Colonic mucosa (tissue), 4 donors: ENCODE results near the gene PLEKHM1. TPM values are rescaled to one million over a fixed set of nuclear protein-coding genes. Genes with fewer than 3 reads are reported as not detected.
A peak's percentile ranks its signal among the peaks of the same experiment; 100 is the strongest.

Experiments
- DNase-seq: peaks from one replicate; pipeline ENCODE4 v3.0.0-alpha.2; 2020
- H3K27ac ChIP-seq: fragments of 200-600 bp; one replicate; pipeline ENCODE4 v1.8.0; 2021
- H3K27me3 ChIP-seq: fragments of 200-600 bp; one replicate; pipeline ENCODE4 v1.8.0; 2021
- H3K36me3 ChIP-seq: fragments of 200-600 bp; one replicate; pipeline ENCODE4 v1.8.0; 2021
- H3K4me1 ChIP-seq: fragments of 200-600 bp; one replicate; pipeline ENCODE4 v1.8.0; 2021; ENCODE audit warnings: mild to moderate bottlenecking
- H3K4me3 ChIP-seq: fragments of 200-600 bp; one replicate; pipeline ENCODE4 v1.8.0; 2021
- H3K9ac ChIP-seq, 2 donors: one replicate each; pipeline ENCODE4 v1.7.0; 2013; ENCODE audit warnings: control low read depth in 2 of 2, low read depth in 2 of 2, low read length in 2 of 2
- H3K9me3 ChIP-seq: fragments of 200-600 bp; one replicate; pipeline ENCODE4 v1.8.0; 2021
- intact Hi-C: fragments of 100-400 bp; cut with DNase I; formaldehyde crosslinking; loops from one replicate; pipeline ENCODE4 v1.14.1; 2022
- total RNA-seq, 2 donors: library from RNA; stranded (reverse); fragmentation: NEBNext Ultra II Directional in 1 of 2; extraction: Animal tissue kit (Norgen Biotek cat#: 25700) in 1 of 2; gene quantifications; one replicate each; pipeline ENCODE4 v1.2.1, GENCODE V29; 2021
- TF ChIP-seq, protein P1 (sequence below): fragments of 200-600 bp; IDR thresholded peaks from one replicate; pipeline ENCODE4 v1.8.0; 2022; ENCODE audit warnings: antibody characterized with exemption, mild to moderate bottlenecking
- donor health status: healthy.
- donor health status: DM: no; HTN: no; CAD: no.
- donor health status: DM: no; HTN: no; CAD: no.

Gene PLEKHM1
- total RNA-seq, 2 donors from 2014 or later = 50.7 to 61.3 TPM

DNA sequence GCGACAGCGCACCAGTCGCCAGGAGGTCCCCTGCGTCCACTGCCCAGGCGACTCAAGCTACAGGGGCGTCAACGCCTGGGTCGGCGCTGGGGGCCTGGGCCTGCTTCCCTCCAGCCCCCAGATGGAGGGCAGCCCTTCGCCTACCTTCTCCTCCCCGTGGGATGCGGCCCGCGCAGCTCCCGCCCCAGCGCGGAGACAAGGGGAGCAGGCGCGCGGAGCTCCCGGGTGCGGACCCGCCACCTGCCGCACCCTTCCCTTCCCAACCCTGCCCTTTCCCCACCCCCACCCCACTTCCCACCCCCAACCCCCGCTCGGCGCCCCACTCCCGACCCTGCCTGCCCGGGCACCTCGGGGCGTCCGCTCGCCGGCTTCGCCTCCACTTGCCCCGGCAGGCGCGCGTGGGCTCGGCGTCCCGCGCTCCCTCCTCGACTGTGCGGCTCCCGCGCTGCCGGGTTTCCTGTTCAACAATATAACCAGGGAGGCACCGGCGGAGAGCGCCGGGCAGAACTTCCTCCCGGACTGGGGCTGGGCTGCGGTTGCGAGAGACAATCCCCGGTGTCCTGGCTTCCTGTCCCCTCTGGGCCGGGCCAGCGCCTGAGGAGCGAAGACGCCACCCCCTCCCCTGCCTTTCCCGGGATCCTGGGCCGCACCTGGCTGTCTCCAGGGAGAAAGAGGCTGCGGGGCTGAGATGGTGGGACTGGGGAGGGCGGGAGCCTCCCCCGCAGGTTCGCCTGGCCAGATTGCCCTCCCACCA is 57.9 kb downstream of the PLEKHM1 start, which contains the start of gene ARHGAP27:
ARHGAP27 (minus strand) TSS at position 466 of the 754 bp plus-strand sequence. CDS start 2,591 bp downstream, outside the sequence.
- intact Hi-C loops = no loop called here
- Histone ChIP-seq H3K36me3 (no peaks in the 10 kb centered on the region), H3K4me3 (peak within 1 kb of the TSS; percentile 65), H3K27ac (peak within 1 kb of the TSS; percentile 89), H3K4me1 (peaks cover 10% of the 10 kb centered on the region), H3K27me3 (no peaks in the 10 kb centered on the region), H3K9me3 (no peaks in the 10 kb centered on the region), H3K9ac (peak within 1 kb of the TSS; percentile 84 to 93)
- DNase-seq = peak; percentile 77
- TF ChIP-seq, protein P1, sequence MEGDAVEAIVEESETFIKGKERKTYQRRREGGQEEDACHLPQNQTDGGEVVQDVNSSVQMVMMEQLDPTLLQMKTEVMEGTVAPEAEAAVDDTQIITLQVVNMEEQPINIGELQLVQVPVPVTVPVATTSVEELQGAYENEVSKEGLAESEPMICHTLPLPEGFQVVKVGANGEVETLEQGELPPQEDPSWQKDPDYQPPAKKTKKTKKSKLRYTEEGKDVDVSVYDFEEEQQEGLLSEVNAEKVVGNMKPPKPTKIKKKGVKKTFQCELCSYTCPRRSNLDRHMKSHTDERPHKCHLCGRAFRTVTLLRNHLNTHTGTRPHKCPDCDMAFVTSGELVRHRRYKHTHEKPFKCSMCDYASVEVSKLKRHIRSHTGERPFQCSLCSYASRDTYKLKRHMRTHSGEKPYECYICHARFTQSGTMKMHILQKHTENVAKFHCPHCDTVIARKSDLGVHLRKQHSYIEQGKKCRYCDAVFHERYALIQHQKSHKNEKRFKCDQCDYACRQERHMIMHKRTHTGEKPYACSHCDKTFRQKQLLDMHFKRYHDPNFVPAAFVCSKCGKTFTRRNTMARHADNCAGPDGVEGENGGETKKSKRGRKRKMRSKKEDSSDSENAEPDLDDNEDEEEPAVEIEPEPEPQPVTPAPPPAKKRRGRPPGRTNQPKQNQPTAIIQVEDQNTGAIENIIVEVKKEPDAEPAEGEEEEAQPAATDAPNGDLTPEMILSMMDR = no peak

GRCh38 chr17:45431531-45432404 is 58.8 kb downstream of the PLEKHM1 start:
- H3K4me3 ChIP-seq = peak overlapping the region; percentile 65
- DNase-seq = peak; percentile 96
- H3K9ac ChIP-seq = peak overlapping the region; percentile 84 to 93
- H3K27ac ChIP-seq = peak overlapping the region; percentile 89
- H3K4me1 ChIP-seq = peaks cover 10% of the 10 kb centered on the region
- no peaks in the 10 kb centered on the region for H3K27me3 ChIP-seq
- no peaks in the 10 kb centered on the region for H3K9me3 ChIP-seq
- intact Hi-C loops = no loop called here
- no peaks in the 10 kb centered on the region for H3K36me3 ChIP-seq
- TF ChIP-seq, protein P1 = no peak

DNA sequence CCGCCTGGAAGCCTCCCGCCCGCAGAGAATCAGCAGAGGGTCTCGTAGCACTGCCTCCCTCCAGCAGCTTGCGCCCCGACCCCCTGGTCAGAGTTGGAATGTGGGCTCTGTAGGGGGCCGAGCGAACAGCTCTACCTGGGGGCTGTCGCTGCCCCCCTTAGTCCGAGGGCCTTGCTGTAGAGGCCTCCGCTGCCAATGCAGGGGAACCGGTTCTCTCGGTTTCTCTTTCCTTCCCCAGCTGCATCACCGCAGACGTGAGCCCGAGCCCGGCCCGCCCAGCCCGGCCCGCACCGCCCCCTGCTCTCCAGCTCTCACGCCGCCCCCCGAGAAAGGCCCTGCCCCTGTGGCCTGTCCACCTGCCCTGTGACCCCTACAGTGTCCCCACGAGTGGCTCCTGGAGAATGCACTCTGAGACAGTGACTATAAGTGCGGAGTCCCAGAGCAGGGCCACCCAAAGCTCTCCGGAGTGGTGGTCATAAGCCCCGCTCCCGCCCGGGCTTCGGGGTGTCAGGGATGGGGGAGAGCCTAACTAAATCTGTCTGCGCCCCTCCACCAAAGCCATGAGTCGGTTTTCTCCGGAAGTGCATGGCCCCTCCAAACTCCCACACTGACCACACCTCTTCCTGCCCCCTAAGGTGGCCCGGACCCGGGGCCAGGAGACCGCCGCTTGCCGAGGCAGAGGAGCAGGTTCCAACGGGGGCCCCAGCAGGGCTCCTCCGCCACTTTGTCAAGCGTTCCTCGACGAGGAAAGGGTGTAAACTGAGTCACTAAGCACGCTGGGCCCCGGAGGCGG is 59.6 kb downstream of the PLEKHM1 start:
- Histone ChIP-seq H3K27me3 (no peaks in the 10 kb centered on the region), H3K4me1 (peaks cover 14% of the 10 kb centered on the region), H3K9me3 (no peaks in the 10 kb centered on the region), H3K4me3 (peak overlapping the region; percentile 65), H3K27ac (peak overlapping the region; percentile 89), H3K36me3 (no peaks in the 10 kb centered on the region), H3K9ac (peak overlapping the region; percentile 68 to 93)
- TF ChIP-seq, protein P1 = no peak
- peak; percentile 75 for DNase-seq
- intact Hi-C loops = no loop called here

DNA sequence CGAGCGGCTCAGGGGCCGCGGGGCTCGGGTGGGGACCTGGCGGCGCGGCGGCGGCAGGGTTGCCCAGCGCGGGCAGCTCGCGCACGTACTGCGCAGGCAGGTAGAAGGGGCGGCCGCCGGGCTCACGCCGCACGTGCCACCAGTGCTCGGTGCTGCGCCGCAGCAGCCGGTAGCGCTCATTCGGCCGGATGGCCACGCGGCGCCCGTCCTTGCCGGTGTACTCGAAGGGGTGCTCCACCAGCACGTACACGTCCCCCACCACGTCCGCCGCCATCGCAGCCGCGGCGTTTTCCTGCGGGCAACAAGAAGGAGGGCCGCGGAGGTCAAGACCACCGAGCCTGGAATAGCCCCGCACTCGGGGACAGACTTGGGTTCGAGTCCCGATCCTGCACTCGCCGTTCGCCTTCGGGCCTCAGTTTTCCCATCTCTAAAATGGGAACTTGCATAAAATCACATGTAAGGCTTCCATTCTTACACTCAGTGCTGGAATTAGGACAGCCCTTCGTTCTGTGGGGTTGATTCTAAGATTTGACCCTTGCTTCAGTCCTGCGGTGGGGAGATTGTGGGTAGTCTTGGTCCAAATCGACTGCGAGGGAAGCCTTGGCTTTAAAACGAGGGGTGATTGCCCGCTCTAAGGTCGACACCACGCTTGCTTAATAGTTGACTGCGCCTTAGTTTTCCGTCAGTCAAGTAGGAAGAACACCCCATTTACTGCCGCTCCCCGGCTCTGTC is 60.3 kb downstream of the PLEKHM1 start:
- intact Hi-C loops = no loop called here
- Histone ChIP-seq H3K4me1 (peaks cover 16% of the 10 kb centered on the region), H3K36me3 (no peaks in the 10 kb centered on the region), H3K9me3 (no peaks in the 10 kb centered on the region), H3K4me3 (peak overlapping the region; percentile 65), H3K9ac (no peak overlapping the region), H3K27me3 (no peaks in the 10 kb centered on the region), H3K27ac (peak overlapping the region; percentile 89)
- TF ChIP-seq, protein P1 = no peak
- no peak for DNase-seq
